Activated T-helper 1 cell treated with anti-CD3 and anti-CD28 coated beads, Interleukin-2, amount 50 U/mL, for 16 hours (primary cell): Measurements from ENCODE around the gene ADAMTS12.

Source experiments
- DNase-seq, 2 donors: peaks; one replicate each; pipeline ENCODE4 v3.0.0-alpha.2; 2020; ENCODE audit warnings: low read depth in 1 of 2, low spot score in 1 of 2

Gene ADAMTS12

GRCh38 chr5:33850100-33850594 is 41.6 kb downstream of the ADAMTS12 start:
- DNase-seq = no peak

- DNase-seq = no peak
Observed at GRCh38 chr5:33848554-33848953, 43.2 kb downstream of the ADAMTS12 start.

GRCh38 chr5:33846851-33847250 is 44.9 kb downstream of the ADAMTS12 start:
- no peak for DNase-seq

GRCh38 chr5:33843579-33843978 is 48.2 kb downstream of the ADAMTS12 start:
- no peak for DNase-seq

- no peak for DNase-seq
Observed at GRCh38 chr5:33842456-33842855, 49.3 kb downstream of the ADAMTS12 start.

- DNase-seq = no peak
Observed at GRCh38 chr5:33841891-33842290, 49.9 kb downstream of the ADAMTS12 start.

GRCh38 chr5:33840927-33841547 is 50.8 kb downstream of the ADAMTS12 start:
- DNase-seq = no peak

- DNase-seq = no peak
Observed at GRCh38 chr5:33837301-33837700, 54.5 kb downstream of the ADAMTS12 start.

- no peak for DNase-seq
Observed at GRCh38 chr5:33834334-33834733, 57.5 kb downstream of the ADAMTS12 start.

GRCh38 chr5:33833237-33833575 is 58.6 kb downstream of the ADAMTS12 start:
- DNase-seq = no peak

- no peak for DNase-seq
Observed at GRCh38 chr5:33832404-33833236, 59.2 kb downstream of the ADAMTS12 start.

GRCh38 chr5:33831041-33831440 is 60.7 kb downstream of the ADAMTS12 start:
- no peak for DNase-seq

GRCh38 chr5:33829430-33829829 is 62.4 kb downstream of the ADAMTS12 start:
- no peak for DNase-seq

- no peak for DNase-seq
Observed at GRCh38 chr5:33828626-33829308, 63.0 kb downstream of the ADAMTS12 start.

GRCh38 chr5:33827885-33828284 is 63.9 kb downstream of the ADAMTS12 start:
- DNase-seq = no peak

- no peak for DNase-seq
Observed at GRCh38 chr5:33827018-33827707, 64.6 kb downstream of the ADAMTS12 start.

- DNase-seq = no peak
Observed at GRCh38 chr5:33824516-33825195, 67.1 kb downstream of the ADAMTS12 start.

GRCh38 chr5:33817301-33817700 is 74.5 kb downstream of the ADAMTS12 start:
- DNase-seq = no peak

GRCh38 chr5:33816791-33817190 is 75.0 kb downstream of the ADAMTS12 start:
- no peak for DNase-seq

GRCh38 chr5:33812746-33813145 is 79.0 kb downstream of the ADAMTS12 start:
- no peak for DNase-seq
